Fibroblast of the aortic adventitia (primary cell): ENCODE measurements around the gene C11orf52. TPM values are rescaled to one million over a fixed set of nuclear protein-coding genes. Genes with fewer than 3 reads are reported as not detected.

ENCODE experiments used
- DNase-seq: peaks from one replicate; pipeline ENCODE4 v3.0.0-alpha.2; 2010; ENCODE audit warnings: low read depth
- H3K4me3 ChIP-seq: 2 replicates; pipeline ENCODE4 v1.5.1; 2011; ENCODE audit warnings: low read depth, mild to moderate bottlenecking, control low read depth, low read length, moderate library complexity
- CTCF ChIP-seq: IDR thresholded peaks from 2 replicates; pipeline ENCODE4 v1.5.1; 2011; ENCODE audit warnings: mild to moderate bottlenecking, low read length, control low read depth, inconsistent platforms; ENCODE audit not compliant: insufficient read depth
- total RNA-seq: library from RNA; depleted of rRNA; stranded (reverse); fragments of >200 nt; gene quantifications from 2 replicates; pipeline ENCODE4 v1.2.3, GENCODE V29; 2012; ENCODE audit warnings: low replicate concordance

The C11orf52 gene
- total RNA-seq, 1 donor, result 0.63 TPM

DNA sequence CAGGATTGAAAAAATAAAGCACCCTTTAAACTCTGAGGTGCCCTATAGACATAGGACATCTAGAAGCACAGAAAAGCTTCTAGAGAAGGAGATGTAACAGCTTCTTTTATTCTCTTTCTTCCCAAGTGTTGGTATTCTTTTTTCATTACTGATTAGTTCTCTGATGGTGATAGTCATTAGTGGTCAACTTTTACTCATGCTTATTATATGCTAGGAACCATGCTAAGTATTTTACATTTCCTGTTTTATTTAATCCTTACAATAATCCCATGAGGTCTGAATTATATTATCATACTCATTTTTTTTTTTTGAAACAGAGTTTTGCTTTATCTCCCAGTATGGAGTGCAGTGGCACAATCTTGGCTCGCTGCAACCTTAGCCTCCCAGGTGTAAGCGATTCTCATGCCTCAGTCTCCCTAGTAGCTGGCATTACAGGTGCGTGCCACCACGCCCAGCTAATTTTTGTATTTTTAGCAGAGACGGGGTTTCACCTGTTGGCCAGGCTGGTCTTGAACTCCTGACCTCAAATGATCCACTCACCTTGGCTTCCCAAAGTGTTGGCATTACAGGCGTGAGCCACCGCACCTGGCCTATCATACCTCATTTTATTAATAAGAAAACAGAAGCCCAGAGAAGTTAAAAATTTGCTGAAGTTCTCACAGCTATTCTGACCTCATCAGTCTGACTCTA, 3.0 kb downstream of the C11orf52 start:
- no peak for TF ChIP-seq CTCF

DNA sequence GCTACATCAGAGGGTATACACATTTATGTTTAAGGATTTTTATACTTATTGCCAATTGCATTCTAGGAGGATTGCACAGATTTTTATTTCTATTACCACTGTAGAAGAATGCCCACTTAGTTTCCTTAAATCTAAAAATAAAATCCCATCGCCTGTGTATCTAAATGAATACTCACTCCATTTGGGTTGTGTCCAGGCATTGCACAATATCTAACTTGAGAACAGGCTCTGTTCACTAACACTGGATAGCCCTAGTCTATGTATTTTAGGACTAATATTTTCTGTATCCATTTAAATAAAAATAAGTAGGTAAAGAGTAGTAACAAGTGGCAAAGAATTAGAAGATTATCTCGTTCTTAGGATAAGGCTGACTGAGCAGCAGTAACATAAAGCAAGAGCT, 4.1 kb downstream of the C11orf52 start:
- peak; percentile 95 for DNase-seq

More for the DNA sequence above, 3.0 kb downstream of the C11orf52 start:
- DNase-seq, result no peak
- H3K4me3 ChIP-seq, result no peak overlapping the region

GRCh38 chr11:111923351-111923788, 4.7 kb downstream of the C11orf52 start:
- DNase-seq, result peak; percentile 72
- TF ChIP-seq CTCF, result no peak
- peak overlapping the region; percentile 17 for H3K4me3 ChIP-seq

More for the DNA sequence above, 4.1 kb downstream of the C11orf52 start:
- no peak for TF ChIP-seq CTCF
- H3K4me3 ChIP-seq, result no peak overlapping the region

DNA sequence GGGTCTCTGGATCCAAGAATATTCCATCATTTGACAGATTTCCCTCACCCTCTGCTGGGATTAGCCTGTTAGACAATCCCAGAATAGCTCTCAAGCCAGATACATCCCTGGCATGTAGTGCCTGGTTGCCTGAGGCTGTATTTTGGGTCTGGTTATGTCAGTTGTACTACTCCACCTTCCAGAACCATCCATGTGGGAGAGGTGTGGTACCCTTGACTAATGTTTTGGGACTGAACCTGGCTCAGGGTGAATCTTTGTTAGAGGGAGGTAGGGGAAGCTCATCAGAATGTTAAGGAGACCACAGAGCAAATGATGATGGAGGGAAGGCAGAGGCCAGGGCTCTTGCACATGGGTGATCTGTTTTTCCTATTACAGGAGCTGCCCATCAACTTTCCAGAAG, 5.2 kb downstream of the C11orf52 start:
- no peak for DNase-seq
- H3K4me3 ChIP-seq, result no peak overlapping the region
- TF ChIP-seq CTCF, result no peak

DNA sequence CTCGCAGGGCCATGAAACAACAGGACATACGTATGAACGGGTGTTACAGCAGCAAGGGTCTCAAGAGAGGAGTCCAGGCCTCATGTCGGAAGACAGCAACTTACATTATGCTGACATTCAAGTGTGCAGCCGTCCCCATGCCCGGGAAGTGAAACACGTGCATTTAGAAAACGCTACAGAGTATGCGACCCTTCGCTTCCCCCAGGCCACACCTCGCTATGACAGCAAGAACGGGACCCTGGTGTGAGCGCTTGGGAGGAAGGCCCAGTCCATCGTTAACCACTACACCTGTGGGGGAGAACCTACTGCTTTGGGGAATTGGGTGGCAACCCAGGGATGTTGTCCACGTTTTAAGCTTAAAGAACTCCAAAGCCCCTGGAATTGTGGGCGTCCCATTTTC, 7.2 kb downstream of the C11orf52 start:
- TF ChIP-seq CTCF, result no peak
- no peak overlapping the region for H3K4me3 ChIP-seq
- DNase-seq, result no peak

GRCh38 chr11:111926505-111927391, 8.0 kb downstream of the C11orf52 start:
- peak; percentile 95 for DNase-seq
- peak overlapping the region; percentile 64 for H3K4me3 ChIP-seq
- TF ChIP-seq CTCF, result no peak
